HG03565 (cell line): ENCODE results near the gene STARD3NL.
"Not testable (repeated sequence)": the region's sequence is repeated elsewhere in the genome, so short reads cannot be mapped to it uniquely, and the experiment has no call there.

Experiments
- ATAC-seq: cut with Tn5 transposase; IDR thresholded peaks from one replicate; pipeline ENCODE4 v1.9.1; 2021; ENCODE audit warnings: mild to moderate bottlenecking, moderate library complexity; ENCODE audit not compliant: unreplicated experiment

The STARD3NL gene

GRCh38 chr7:38262026-38262425 lies 84.0 kb downstream of the STARD3NL start:
- ATAC-seq = not testable (repeated sequence)

- no peak for ATAC-seq
Measured at GRCh38 chr7:38262545-38262944, 84.5 kb downstream of the STARD3NL start.

GRCh38 chr7:38263274-38263673 lies 85.2 kb downstream of the STARD3NL start:
- ATAC-seq = not testable (repeated sequence)

- not testable (repeated sequence) for ATAC-seq
Measured at GRCh38 chr7:38264602-38265001, 86.6 kb downstream of the STARD3NL start.

DNA sequence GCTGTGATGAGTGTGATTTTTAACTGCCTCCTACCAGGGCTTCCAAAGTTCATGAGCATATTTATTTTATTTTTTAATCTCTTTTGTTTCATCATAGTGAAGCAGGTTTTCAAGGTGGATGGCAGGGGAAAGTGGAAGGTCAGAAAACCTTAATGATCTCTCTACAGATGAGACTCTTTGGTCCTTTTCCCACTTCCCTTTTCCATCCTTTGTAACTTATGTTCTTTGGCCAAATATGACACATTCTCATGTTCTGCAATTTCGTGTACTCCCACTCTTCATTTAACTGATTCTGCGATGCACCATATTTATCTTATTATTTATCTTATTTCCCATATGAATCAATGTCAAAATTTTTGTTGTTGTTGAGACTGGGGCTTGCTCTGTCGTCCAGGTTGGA lies 87.9 kb downstream of the STARD3NL start:
- not testable (repeated sequence) for ATAC-seq

- not testable (repeated sequence) for ATAC-seq
Measured at GRCh38 chr7:38269704-38270346, 91.8 kb downstream of the STARD3NL start.

GRCh38 chr7:38270405-38270804 lies 92.4 kb downstream of the STARD3NL start:
- ATAC-seq = not testable (repeated sequence)

DNA sequence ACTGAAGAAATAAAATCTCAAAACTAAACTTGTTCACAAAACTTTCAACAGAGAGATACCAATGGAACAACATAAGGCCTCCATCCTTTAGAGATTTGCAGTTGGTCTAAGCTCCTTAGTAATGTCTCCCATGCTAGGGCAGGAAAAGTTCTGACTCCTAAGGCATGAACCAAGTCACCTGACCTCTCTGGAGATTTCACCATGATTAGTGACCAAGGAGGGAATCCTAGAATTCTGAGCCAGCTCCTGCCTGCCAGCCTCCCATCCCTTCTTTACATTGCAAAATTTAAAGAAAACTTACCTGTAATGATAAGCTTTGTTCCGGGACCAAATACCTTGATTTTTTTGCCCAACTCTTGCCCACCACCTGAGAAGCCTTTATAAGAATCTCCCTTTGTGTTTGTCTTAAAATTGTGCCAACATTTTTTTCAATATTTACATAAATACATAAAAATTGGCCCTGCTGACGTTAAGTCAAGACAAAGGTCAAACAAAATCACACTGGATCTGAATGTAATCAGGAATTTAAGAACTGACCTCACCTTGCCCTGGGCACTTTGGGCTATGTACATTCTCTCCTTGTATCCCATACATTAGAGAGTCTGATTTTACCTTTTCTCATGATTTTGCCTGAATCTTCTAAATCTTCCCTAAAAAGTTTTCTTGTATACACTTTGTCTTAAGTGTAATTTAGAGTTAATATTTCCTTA lies 95.4 kb downstream of the STARD3NL start, which contains the start of gene TARP:
TARP (minus strand) TSS at position 351 of the 710 bp plus-strand sequence.
- no peak for ATAC-seq

GRCh38 chr7:38274486-38274885 lies 96.4 kb downstream of the STARD3NL start:
- ATAC-seq = no peak

- no peak for ATAC-seq
Measured at GRCh38 chr7:38274927-38275620, 97.0 kb downstream of the STARD3NL start.

DNA sequence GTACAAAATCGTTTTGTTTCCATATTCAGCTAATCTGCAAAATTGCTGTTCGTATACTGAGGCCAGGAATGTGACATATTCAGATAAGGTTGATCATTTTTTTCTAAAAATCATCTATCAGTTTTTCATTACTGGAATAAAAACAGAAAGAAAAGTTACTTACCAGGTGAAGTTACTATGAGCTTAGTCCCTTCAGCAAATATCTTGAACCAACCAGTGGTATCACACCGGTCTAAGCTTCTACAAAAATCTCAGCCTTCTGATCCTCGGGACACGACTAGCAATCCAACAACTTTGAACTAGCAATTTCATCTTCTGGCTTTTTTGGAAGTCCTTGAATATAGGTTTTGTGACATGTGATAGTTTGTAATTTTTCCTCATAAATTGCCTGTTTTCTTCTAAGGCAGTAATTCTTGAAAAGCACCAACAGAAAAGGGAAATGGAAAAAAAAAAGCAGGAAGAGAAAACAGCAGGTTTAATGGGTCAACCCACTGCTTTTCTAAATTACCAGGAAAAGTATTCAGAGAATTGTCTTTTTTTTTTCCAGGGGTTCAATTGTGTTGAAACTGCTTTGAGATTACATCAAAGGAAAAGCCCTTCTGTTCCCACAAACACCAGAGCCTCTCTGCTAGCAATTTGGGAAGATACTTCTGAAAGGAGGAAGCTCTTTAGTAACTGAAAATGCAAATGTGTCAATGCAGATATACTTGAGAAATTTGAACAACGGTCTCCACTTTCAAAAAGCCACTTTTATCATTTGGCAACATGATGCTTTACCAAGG lies 98.2 kb downstream of the STARD3NL start:
- no peak for ATAC-seq

DNA sequence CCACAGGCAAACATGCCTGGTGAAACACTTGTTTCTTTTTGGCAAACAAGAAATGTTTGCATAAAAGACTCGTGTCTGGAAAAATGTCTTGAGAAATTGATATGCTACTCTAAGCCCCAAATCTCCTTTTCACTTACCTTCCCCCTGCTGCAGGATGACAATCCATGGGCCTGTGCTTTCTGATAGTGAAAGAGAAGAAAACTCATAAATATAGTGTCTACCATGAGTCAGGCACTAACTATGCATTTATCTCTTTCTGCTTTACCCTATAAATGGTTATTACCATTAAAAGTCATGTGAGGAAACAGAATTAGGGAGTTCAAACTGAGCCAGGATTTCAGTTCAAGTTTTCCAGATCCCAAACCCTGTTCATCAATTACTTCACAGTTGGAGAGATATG lies 102.0 kb downstream of the STARD3NL start:
- no peak for ATAC-seq
